ENCODE measurements around the gene ZNF700.

DNA sequence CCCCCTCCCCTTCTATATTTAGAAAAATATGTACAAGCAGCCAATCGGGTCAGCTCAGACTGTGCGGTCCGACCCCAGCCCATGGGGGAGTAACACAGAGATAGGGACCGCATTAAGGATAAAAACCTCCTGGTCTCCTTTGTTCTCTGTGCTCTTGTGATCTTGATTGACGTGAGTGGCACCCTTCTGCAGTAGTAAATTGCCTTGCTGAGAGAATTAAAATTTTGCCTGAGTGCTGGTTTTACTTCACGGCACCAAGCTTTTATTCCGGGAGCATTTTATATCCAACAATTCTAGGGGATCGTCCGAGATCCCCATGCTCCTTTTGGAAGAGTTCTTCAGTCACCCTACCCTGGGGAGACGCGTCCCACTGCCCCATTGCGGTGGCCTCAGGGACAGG, 44.3 kb upstream of the ZNF700 start:
- TF ChIP-seq, protein P1, sequence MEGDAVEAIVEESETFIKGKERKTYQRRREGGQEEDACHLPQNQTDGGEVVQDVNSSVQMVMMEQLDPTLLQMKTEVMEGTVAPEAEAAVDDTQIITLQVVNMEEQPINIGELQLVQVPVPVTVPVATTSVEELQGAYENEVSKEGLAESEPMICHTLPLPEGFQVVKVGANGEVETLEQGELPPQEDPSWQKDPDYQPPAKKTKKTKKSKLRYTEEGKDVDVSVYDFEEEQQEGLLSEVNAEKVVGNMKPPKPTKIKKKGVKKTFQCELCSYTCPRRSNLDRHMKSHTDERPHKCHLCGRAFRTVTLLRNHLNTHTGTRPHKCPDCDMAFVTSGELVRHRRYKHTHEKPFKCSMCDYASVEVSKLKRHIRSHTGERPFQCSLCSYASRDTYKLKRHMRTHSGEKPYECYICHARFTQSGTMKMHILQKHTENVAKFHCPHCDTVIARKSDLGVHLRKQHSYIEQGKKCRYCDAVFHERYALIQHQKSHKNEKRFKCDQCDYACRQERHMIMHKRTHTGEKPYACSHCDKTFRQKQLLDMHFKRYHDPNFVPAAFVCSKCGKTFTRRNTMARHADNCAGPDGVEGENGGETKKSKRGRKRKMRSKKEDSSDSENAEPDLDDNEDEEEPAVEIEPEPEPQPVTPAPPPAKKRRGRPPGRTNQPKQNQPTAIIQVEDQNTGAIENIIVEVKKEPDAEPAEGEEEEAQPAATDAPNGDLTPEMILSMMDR (IDR thresholded peaks at IDR 0.05; ENCODE audit: low read depth, low read length, poor library complexity, severe bottlenecking) = no peak
- TF ChIP-seq EZH2phosphoT487 (IDR thresholded peaks at IDR 0.05; ENCODE audit: borderline replicate concordance, low read length) = no peak
